Measurements from ENCODE around the gene TRPM3.
"Not testable (repeated sequence)": the region's sequence is repeated elsewhere in the genome, so short reads cannot be mapped to it uniquely, and the experiment has no call there.

Gene TRPM3

GRCh38 chr9:70988551-70988950, 132.9 kb downstream of the TRPM3 start:
- DNase-seq = no peak

- no peak for DNase-seq
These were observed 133.4 kb downstream of the TRPM3 start for GRCh38 chr9:70987986-70988385.

GRCh38 chr9:70986984-70987383, 134.4 kb downstream of the TRPM3 start:
- no peak for DNase-seq

- no peak for DNase-seq
These were observed 137.6 kb downstream of the TRPM3 start for GRCh38 chr9:70983723-70984295.

GRCh38 chr9:70981312-70981711, 140.1 kb downstream of the TRPM3 start:
- no peak for DNase-seq

GRCh38 chr9:70979966-70980365, 141.5 kb downstream of the TRPM3 start:
- DNase-seq = no peak

- DNase-seq = no peak
These were observed 143.3 kb downstream of the TRPM3 start for GRCh38 chr9:70978085-70978484.

GRCh38 chr9:70975821-70976220, 145.6 kb downstream of the TRPM3 start:
- no peak for DNase-seq

GRCh38 chr9:70971723-70972122, 149.7 kb downstream of the TRPM3 start:
- DNase-seq = no peak

- not testable (repeated sequence) for DNase-seq
These were observed 155.0 kb downstream of the TRPM3 start for GRCh38 chr9:70966380-70966779.

- no peak for DNase-seq
These were observed 156.6 kb downstream of the TRPM3 start for GRCh38 chr9:70964861-70965260.

GRCh38 chr9:70963554-70963953, 157.9 kb downstream of the TRPM3 start:
- no peak for DNase-seq

GRCh38 chr9:70962761-70963440, 158.5 kb downstream of the TRPM3 start:
- no peak for DNase-seq

GRCh38 chr9:70959366-70959765, 162.1 kb downstream of the TRPM3 start:
- DNase-seq = no peak

GRCh38 chr9:70954596-70955143, 166.8 kb downstream of the TRPM3 start:
- no peak for DNase-seq

GRCh38 chr9:70954126-70954525, 167.3 kb downstream of the TRPM3 start:
- DNase-seq = no peak

GRCh38 chr9:70951749-70952727, 169.4 kb downstream of the TRPM3 start:
- no peak for DNase-seq

GRCh38 chr9:70950270-70950669, 171.2 kb downstream of the TRPM3 start:
- no peak for DNase-seq

GRCh38 chr9:70949239-70949638, 172.2 kb downstream of the TRPM3 start:
- no peak for DNase-seq

GRCh38 chr9:70948744-70949143, 172.7 kb downstream of the TRPM3 start:
- no peak for DNase-seq

GRCh38 chr9:70947511-70947910, 173.9 kb downstream of the TRPM3 start:
- no peak for DNase-seq

GRCh38 chr9:70947086-70947485, 174.3 kb downstream of the TRPM3 start:
- no peak for DNase-seq

GRCh38 chr9:70945301-70945700, 176.1 kb downstream of the TRPM3 start:
- no peak for DNase-seq

Measured in DMS153 (cell line).